Type B pancreatic cell (in vitro differentiated cells): ENCODE results near the gene IGFBP4. TPM values are rescaled to one million over a fixed set of nuclear protein-coding genes. Genes with fewer than 3 reads are reported as not detected.
A peak's percentile ranks its signal among the peaks of the same experiment; 100 is the strongest.

Experiments
- DNase-seq: peaks from one replicate; pipeline ENCODE4 v3.0.0; 2021; ENCODE audit warnings: mixed read lengths; ENCODE audit not compliant: unreplicated experiment; ENCODE audit errors: extremely low spot score
- H3K27ac Mint-ChIP-seq: 2 replicates; pipeline ENCODE4 v1.8.0; 2021; ENCODE audit warnings: mild to moderate bottlenecking, mixed read lengths
- H3K27me3 Mint-ChIP-seq: 2 replicates; pipeline ENCODE4 v1.8.0; 2021; ENCODE audit warnings: mixed read lengths
- H3K36me3 Mint-ChIP-seq: 2 replicates; pipeline ENCODE4 v1.8.0; 2021; ENCODE audit warnings: mixed read lengths
- H3K4me1 Mint-ChIP-seq: one replicate; pipeline ENCODE4 v1.8.0; 2021; ENCODE audit warnings: mixed read lengths; ENCODE audit not compliant: unreplicated experiment
- H3K4me3 Mint-ChIP-seq: 2 replicates; pipeline ENCODE4 v1.8.0; 2021; ENCODE audit warnings: mild to moderate bottlenecking, mixed read lengths
- H3K9me3 Mint-ChIP-seq: 2 replicates; pipeline ENCODE4 v1.8.0; 2021; ENCODE audit warnings: mixed read lengths
- CTCF ChIP-seq: fragments of 200-600 bp; sonication (generic); conservative IDR thresholded peaks from 2 replicates; pipeline ENCODE4 v1.5.0; 2021; ENCODE audit warnings: antibody characterized with exemption, mild to moderate bottlenecking
- total RNA-seq: library from RNA; stranded (reverse); gene quantifications from 2 replicates; pipeline ENCODE4 v1.2.1, GENCODE V29; 2021; ENCODE audit warnings: low replicate concordance

The IGFBP4 gene
- total RNA-seq, 1 donor from 2014 or later: 78.2 TPM

GRCh38 chr17:40503154-40503553 lies 59.9 kb downstream of the IGFBP4 start:
- no peak overlapping the region for H3K27ac Mint-ChIP-seq
- peaks cover 10% of the 10 kb centered on the region for H3K27me3 Mint-ChIP-seq
- DNase-seq: no peak
- peaks cover 20% of the 10 kb centered on the region for H3K4me1 Mint-ChIP-seq
- no peaks in the 10 kb centered on the region for H3K9me3 Mint-ChIP-seq
- H3K36me3 Mint-ChIP-seq: no peaks in the 10 kb centered on the region
- no peak for TF ChIP-seq CTCF
- H3K4me3 Mint-ChIP-seq: no peak overlapping the region

GRCh38 chr17:40506786-40507185 lies 63.5 kb downstream of the IGFBP4 start:
- Mint-ChIP-seq H3K4me3 (no peak overlapping the region), H3K9me3 (no peaks in the 10 kb centered on the region), H3K27me3 (peaks cover 12% of the 10 kb centered on the region), H3K27ac (peak overlapping the region; percentile 28), H3K36me3 (no peaks in the 10 kb centered on the region), H3K4me1 (peaks cover 19% of the 10 kb centered on the region)
- DNase-seq: no peak
- no peak for TF ChIP-seq CTCF

Other genes with a start within 250 kb of the IGFBP4 start
- 27.2 and 35.3 TPM in 2 replicates for gene WIPF2, start 224.1 kb upstream of the IGFBP4 start, total RNA-seq
- gene CDC6, start 155.6 kb upstream of the IGFBP4 start, total RNA-seq: 23.2 and 50.3 TPM in 2 replicates
- 23.8 and 34.3 TPM in 2 replicates for gene RARA, start 134.3 kb upstream of the IGFBP4 start, total RNA-seq
- gene GJD3, start 78.7 kb upstream of the IGFBP4 start, total RNA-seq: 0.36 and 0.43 TPM in 2 replicates
- gene TOP2A, start 25.6 kb upstream of the IGFBP4 start, total RNA-seq: 65.8 and 248 TPM in 2 replicates
- 1.8 and 2.3 TPM in 2 replicates for gene TNS4, start 58.2 kb downstream of the IGFBP4 start, total RNA-seq
- gene CCR7, start 122.0 kb downstream of the IGFBP4 start, total RNA-seq: not detected in 2 replicates
- gene SMARCE1, start 204.4 kb downstream of the IGFBP4 start, total RNA-seq: 134 and 171 TPM in 2 replicates
- gene KRT222, start 221.7 kb downstream of the IGFBP4 start, total RNA-seq: 0.34 and 0.74 TPM in 2 replicates